ENCODE data around the gene SORCS1. TPM values are rescaled to one million over a fixed set of nuclear protein-coding genes. Genes with fewer than 3 reads are reported as not detected.

SORCS1 gene
- total RNA-seq (2014; rRNA removed; shearing (Covaris generic)), result not detected in 2 replicates

DNA sequence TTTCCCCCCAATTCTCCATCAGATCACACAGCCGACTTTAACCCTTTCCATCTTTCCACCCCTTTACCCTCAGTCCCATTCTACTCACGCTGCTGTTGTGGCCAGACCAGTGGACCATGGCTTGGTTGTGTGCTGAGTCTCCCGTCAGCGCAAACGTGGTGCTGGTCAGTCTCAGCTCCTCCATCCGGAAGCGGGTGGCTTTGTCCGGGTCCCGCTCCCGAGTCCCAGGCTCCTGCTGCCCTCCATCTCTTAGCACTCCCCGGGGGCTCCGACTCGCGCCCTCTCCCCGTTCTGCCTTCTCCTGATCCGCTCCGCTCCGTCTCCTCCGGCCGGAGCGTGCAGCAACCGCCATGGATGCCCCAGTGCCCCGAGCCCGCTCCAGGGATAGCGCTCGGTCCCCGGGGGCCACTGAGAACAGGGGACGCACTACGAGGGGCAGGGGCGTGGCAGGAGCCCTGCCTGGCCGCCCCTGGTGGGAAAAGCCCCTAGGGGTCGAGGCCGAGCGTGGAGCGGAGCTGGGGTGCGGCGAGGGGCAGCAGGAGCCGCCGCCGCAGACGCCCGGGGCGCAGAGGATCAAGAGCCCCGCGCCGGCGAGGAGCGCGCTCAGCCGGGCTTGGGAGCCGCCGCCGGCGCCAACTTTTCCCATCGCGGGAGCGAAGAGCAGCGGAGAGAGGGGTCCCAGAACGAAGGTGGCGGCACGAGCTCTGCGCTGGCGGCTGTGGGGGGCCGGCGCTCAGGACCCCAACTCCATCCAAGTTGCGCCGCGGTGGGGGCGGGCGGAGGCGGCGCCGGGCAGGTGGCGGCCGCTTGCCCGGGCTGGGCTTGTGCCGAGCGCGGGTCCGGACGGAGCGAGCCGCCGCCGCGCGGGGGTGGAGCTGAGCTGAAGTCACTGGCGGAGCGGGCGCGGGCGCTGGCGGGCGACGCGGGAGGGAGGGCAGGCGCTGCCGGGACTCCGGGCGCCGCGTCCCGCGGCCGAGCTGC, at the start of gene SORCS1:
TSS of gene SORCS1 (minus strand) at position 826 of the 981 bp plus-strand sequence.
- no peak for DNase-seq (ENCODE audit: low spot score)

GRCh38 chr10:107214261-107214660, 49.8 kb upstream of the SORCS1 start:
- no peak for DNase-seq (ENCODE audit: low spot score)

- DNase-seq (ENCODE audit: low spot score), result no peak
Observed at GRCh38 chr10:107213861-107214260, 49.4 kb upstream of the SORCS1 start.

DNA sequence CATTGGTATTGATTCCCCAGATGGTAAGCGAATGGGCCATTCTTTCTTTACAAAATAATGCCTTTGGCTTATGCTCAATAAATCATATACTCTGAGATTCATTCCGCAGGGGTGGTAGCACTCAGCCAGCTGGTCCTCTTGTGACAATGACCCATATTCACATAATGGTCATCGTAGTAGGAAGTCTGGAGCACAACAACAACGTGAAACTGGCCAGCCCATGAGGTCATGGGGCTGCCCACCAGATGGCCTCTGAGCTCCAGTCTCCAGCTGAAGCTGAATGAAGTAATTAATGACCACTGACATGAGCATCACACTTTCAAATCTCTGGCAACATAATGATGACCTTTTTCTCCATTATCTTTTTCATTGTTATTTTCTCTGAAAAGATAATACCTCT, 42.3 kb upstream of the SORCS1 start:
- no peak for DNase-seq (ENCODE audit: low spot score)

GRCh38 chr10:107169516-107169915, 5.0 kb upstream of the SORCS1 start:
- DNase-seq (ENCODE audit: low spot score), result no peak

GRCh38 chr10:107168738-107169137, 4.2 kb upstream of the SORCS1 start:
- no peak for DNase-seq (ENCODE audit: low spot score)

- no peak for DNase-seq (ENCODE audit: low spot score)
Observed at GRCh38 chr10:107166403-107166802, 1.9 kb upstream of the SORCS1 start.

- no peak for DNase-seq (ENCODE audit: low spot score)
Observed at GRCh38 chr10:107164992-107165391, 486 bp upstream of the SORCS1 start.

- no peak for DNase-seq (ENCODE audit: low spot score)
Observed at GRCh38 chr10:107163076-107163855, 1.2 kb downstream of the SORCS1 start.

DNA sequence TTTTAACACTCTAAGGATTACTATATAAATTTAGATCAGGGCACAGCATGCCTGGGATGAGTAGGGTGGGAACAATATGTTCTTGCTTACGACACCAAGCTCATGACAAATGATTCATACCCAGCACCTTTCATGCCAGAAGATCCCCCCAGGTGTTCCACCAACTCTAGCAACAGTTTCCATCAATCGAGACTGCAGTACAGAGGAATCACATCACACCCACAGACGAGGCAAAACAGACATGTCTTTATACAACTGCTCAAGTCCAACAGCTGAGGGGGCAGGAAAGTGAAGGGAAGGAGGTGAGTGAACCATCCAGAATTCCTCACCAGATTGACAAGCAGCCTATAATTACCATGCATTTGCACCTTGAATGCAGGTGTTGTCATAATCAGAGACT, 3.6 kb downstream of the SORCS1 start:
- no peak for DNase-seq (ENCODE audit: low spot score)

DNA sequence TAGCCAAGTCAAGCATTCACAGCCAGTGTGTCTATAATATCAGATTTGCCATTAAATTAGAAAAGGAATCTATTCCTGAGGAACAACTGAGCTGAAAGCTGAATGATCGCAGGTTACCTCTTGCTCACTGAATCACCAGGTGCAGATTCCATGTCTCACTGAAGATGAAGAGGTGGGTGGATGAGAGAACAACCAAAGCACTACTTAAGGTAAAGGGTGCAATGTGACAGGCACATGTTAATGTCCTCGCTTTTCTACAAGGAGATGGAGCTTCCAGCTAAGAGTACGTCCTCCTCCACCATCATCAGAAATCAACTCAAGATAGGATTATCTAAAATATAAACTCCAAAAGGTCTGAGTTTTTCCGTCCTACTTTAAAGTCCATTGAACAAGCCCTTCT, 4.6 kb downstream of the SORCS1 start:
- DNase-seq (ENCODE audit: low spot score), result no peak

- DNase-seq (ENCODE audit: low spot score), result no peak
Observed at GRCh38 chr10:107157071-107157470, 7.4 kb downstream of the SORCS1 start.

- DNase-seq (ENCODE audit: low spot score), result no peak
Observed at GRCh38 chr10:107152087-107152486, 12.4 kb downstream of the SORCS1 start.

DNA sequence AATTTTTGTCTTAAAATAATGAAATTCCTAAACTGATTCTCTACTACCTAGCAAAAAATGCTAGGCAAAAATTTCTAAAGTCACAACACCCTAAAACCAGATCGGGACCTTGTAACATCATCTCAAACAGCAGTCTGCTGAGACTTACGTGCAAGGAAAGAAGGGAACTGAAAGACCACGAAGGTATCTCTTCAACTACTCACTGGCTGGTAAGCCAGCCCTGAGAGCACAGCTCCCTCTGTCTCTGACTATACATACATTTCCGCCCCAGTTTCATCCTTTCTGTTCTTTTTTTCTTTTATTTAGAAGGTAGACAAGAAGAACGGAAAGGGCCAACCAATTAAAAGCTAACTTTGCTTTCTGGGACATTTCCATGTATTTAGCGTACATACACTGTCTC, 15.6 kb downstream of the SORCS1 start:
- no peak for DNase-seq (ENCODE audit: low spot score)

DNA sequence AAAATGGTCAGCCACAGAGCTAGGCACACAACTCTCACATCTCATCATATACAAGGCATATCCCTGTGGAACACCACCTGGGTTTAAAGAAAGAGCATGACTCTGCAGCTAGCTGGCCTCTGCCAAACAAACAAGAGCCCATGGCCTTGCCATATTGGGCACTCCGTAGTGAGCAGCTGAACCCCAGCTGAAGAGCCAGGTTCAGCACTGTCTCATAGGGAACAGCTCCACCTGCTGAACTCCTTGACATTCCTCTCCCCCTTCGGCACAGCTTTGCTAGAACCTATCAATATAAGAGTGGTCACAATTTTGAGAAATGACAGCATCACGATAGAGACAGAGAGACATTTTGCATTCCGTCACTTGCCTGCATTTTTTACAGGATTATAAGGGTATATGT, 20.0 kb downstream of the SORCS1 start:
- peak; percentile 11 for DNase-seq (ENCODE audit: low spot score)

- no peak for DNase-seq (ENCODE audit: low spot score)
Observed at GRCh38 chr10:107141524-107142061, 22.9 kb downstream of the SORCS1 start.

GRCh38 chr10:107139237-107139636, 25.3 kb downstream of the SORCS1 start:
- no peak for DNase-seq (ENCODE audit: low spot score)

GRCh38 chr10:107133656-107134055, 30.9 kb downstream of the SORCS1 start:
- DNase-seq (ENCODE audit: low spot score), result no peak

- DNase-seq (ENCODE audit: low spot score), result no peak
Observed at GRCh38 chr10:107129000-107129399, 35.5 kb downstream of the SORCS1 start.

DNA sequence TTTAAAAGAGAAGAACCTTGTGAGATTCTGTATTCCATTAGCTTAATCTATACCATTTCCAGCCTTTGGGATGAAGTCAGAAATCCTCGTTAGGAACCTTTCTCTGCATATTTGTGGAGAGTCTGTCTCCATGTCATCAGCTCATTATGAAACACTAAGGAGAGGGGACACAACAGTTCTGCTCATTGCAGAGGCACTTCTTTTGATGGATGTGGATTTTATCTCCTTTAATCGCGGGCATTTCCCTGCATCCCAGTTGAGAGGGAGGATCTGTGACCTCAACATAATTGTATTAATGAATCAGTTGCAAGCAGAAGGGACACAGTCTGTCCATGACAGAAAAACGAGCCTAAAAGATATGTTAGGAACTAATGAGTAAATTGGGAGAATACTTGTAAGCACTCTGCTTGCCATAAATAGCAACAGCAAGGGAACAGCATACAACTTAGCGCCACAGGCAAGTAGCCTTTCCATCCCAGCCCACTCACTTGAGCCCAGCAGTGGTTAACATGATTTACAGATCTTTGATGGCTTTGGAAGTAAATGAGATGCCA, 37.9 kb downstream of the SORCS1 start:
- no peak for DNase-seq (ENCODE audit: low spot score)

DNA sequence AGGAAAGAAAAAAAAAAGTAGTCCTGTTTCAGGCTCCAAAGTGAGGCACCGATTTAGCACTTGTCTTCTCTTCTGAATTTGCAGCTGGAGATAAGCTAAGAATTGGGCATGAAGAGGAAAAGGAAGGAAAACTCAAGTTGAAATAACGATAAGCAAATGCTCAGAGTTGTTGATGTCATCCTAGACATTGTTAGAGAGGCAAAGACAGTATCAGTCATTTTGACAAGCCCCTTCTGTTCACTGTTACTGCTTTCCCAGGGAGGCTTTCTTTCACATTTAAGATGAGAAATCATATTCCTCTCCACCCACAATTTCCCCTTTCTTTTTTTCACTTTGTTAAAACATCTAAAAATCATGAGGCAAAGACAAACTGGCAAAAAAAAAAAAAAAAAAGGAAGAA, 41.8 kb downstream of the SORCS1 start:
- no peak for DNase-seq (ENCODE audit: low spot score)

GRCh38 chr10:107118866-107119265, 45.6 kb downstream of the SORCS1 start:
- no peak for DNase-seq (ENCODE audit: low spot score)
